Measurements from ENCODE around the gene ZNF804A. TPM values are rescaled to one million over a fixed set of nuclear protein-coding genes. Genes with fewer than 3 reads are reported as not detected.

ZNF804A gene
- total RNA-seq, 1 donor from 2014 or later, result 0.10 TPM

GRCh38 chr2:184938221-184938985, 340.1 kb downstream of the ZNF804A start:
- DNase-seq (ENCODE audit: low read depth), result no peak

DNA sequence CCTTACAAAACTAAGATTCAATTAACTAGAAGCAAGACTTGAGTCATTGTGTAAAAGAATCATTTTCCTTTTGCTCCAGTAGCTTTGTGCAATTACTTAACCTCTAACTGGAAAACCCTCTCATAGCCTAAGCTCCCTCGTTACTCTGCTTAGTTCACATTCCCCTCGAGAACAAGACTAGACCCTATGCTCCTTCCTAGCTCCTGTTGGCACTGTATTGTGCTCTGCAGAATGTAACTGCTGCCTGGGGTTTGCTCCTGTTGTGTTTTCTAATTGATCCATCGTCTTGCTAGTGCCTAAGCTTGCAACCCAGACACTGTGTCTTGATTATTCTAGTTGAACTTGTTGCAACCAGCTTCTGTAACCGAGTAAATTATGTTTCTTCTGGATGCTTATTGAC, 347.0 kb downstream of the ZNF804A start:
- DNase-seq (ENCODE audit: low read depth), result no peak

DNA sequence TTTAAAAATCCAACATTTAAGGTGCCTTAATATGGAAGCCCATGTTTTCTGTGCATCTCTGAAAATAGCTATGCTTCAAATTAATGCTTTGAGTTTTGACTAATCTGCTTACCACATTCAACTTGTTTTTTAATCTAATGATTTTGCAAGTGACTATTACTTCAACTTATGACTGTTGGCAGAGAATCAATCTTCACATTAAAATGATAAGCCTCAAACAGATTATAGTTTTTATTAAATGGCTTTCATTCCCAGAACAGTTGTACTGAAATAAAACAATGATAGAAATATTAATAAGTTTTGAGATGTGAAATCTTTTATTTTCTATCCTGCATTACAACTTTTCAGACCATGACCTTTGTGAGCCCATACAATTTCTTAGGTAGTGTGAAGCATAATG, 347.5 kb downstream of the ZNF804A start:
- DNase-seq (ENCODE audit: low read depth), result no peak

DNA sequence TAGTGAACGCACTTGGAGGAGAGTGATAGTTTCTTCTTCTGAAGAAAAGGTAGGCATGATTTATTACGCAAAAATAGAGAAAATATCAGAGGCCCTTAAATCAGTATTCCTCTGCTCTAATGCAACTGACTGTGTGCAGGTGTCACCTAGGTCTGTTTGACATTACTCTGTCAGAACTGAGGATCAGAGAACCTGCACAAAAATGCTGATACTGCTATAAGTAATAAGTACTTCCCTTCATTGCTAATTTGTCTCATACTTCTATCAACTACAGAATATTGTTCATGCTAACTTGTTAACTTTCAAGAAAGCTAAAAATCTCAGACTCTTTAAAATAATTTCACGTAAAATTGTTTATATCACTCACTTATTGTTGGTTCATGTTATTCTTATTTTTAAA, 358.5 kb downstream of the ZNF804A start:
- no peak for DNase-seq (ENCODE audit: low read depth)

GRCh38 chr2:184971546-184972068, 373.3 kb downstream of the ZNF804A start:
- no peak for DNase-seq (ENCODE audit: low read depth)

Data from renal cortical epithelial cell (primary cell).